CD4-positive, alpha-beta T cell treated with Interleukin-10 for 1 hour (primary cell): ENCODE measurements around the gene APBB2.

Experiments
- DNase-seq: peaks from one replicate; pipeline ENCODE4 v3.0.0-alpha.2; 2020

Gene APBB2

DNA sequence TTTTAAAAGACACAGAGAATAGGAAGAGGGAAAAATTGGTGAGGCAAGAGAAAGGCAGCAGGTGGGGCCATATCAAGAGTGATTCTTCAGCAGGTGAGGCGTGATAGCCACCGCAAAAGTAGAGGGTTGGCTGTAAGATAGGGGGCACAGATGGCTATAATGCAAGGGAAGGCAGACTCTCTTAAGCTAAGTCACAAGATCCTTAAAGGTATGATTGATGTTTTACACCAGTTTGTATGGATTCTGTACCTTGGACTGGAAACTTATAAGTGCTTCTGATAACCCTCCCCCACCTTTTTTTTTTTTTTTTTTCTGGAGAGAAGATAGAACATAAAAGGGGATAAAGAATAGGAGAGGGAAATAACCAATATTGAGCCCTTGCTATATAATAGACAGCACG lies 424.6 kb downstream of the APBB2 start:
- DNase-seq: no peak

DNA sequence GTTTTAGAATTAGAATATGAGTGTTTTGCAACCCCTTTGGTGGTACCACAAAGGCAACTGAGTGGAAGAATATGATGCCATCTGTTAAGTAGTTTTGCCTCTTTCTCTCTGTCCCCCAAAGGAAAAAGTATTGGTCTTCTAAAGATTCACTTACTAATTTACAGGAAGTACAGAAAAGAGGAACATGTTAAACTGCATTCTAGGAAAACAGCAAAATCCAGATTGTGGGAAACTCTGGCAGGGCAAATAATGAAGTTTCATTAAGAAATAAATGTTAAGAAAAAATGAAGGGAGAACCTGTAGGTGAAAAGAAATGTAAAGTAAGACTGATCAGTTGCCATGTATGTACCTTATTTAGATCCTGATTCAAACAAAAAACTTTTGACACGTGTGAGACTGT lies 425.3 kb downstream of the APBB2 start:
- DNase-seq: no peak

DNA sequence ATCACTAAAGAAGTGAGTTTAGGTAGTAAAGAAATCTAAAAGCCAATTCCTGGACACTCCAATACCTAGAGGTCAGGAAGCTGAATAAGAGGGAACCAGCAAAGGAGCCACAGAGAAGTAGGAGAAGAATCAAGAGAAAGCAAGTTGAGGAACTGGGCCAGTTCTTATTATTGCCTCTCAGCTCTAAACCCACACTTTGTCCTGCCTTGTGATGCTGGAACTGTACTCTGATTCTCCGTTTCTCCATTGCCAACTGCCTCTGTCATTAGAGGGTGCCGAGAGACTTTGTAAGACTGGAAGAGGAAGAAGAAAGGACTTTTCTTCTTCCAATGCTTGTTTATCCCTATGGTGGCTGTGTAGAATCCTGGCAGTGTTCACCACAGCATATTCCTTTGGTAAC lies 426.0 kb downstream of the APBB2 start:
- no peak for DNase-seq

DNA sequence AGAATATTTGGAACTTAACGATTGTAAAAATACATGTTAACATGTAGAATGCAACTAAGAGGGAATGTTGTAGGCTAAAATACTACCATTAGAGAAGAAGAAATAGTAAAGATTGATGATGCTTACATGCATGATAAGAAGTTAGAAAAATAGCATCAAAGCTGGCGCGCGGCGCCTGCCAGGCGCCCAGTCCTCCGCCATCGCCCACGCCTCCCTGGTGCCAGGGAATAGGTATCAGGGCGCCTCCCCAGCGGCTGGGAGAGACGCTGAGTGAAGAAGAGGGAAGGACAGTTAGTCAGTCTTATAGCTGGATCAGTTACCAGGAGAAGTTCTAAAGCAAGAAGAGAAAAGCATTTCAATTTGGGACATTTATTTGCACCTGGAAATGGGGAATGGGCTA lies 428.6 kb downstream of the APBB2 start:
- DNase-seq: no peak

DNA sequence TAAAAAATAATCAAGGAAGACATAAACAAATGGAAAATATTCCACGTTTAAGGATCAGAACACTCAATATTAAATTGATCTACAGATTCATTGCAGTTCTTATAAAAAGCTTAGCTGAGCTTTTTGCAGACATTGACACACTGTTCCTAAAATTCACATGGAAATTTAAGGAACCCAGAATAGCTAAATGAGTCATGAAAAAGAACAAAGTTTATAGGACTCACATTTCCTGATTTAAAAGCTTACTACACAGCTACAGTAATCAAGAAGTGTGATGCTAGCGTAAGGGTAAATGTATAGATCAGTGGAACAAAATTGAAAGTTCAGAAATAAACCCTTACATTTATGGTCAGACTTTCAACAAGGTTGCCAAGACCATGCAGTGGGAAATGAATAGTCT lies 431.5 kb downstream of the APBB2 start:
- no peak for DNase-seq

DNA sequence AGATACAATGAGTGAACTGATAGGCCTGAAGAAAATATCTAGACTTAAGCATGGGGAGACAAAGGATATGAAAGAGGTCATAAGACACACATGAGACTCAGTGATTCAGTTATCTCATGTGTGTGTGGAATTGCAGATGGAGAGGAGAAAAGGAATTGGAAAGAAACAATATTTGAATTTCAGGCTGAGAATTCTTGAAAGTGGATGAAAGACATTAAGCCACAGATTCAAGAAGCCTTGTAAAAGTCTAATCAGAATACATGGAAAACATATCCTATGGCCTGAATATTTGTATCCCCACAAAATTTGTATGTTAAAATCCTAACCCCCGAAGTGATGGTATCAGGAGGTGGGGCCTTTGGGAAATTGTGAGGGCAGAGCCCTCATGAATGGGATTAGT lies 436.3 kb downstream of the APBB2 start:
- no peak for DNase-seq

DNA sequence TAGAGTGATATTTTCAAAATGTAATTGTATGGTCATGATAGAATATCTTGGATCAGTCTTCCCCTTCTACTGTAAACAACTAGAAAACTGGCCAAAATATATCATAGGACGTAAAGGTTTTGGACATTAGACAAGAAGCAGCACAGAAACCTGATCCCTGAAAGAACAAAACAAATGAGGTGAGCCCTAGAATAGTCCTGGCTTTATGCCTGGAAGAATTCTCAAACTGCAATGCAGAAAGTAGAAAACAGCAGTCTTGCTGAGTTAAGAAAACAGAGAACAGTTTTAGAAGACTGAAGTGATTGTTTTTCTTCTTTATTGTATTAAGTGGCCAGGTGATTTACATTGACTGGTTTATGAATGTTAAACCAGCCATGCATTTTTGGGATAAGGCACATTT lies 445.1 kb downstream of the APBB2 start:
- DNase-seq: no peak

DNA sequence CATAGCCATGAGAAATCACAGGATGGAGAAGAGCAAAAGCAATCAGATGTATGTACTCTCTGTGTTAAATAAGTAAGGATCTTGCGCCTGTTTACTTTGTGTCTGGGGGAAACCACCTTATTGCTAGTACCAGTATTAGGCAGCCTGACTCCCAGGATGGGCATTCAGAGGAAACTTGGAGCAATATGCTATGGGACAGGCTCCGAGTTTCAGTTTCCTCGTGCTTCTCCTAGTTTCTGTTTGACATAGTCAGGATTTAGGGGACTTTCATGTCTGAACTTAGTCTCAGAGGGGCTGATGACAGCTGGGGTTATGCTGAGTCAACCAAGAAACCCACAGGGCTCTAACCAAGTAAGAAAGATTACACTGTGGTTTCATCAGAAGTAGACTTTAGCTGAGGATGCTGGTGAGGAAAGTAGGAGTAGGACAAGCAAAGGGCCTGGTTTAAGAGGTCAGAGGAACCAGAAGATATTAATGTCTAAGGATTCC lies 451.1 kb downstream of the APBB2 start:
- DNase-seq: no peak
